ENCODE results near the gene SMKR1.

The SMKR1 gene

DNA sequence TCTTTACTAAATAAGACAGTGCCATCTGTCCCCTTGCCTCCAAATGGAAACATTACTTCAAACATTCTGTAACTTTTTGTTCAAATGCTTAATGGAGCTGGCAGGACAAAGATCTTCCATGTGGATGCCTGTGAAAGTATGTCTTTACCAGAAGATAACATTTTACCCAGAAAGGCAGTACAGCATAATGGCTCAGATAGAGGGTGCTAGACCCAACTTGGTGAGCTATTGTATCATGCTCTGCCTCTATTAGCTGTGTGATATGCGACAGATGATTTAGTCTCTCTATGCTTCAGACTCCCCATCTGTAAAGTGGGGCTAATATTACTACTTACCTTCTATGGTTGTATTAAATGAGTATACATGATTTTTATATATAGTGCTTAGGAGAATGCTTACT is 8.8 kb upstream of the SMKR1 start:
- Histone ChIP-seq H3K27me3 (ENCODE audit: control insufficient read depth, insufficient read depth, low read length) (no peaks in the 10 kb centered on the region), H3K4me3 (ENCODE audit: low read length) (no peak overlapping the region), H3K36me3 (ENCODE audit: control insufficient read depth, insufficient read depth, low read length) (no peaks in the 10 kb centered on the region), H3K9me3 (ENCODE audit: control insufficient read depth, low read length) (no peaks in the 10 kb centered on the region), H3K4me1 (ENCODE audit: control insufficient read depth, insufficient read depth, low read length) (no peaks in the 10 kb centered on the region), H3K9ac (ENCODE audit: low read length) (no peak overlapping the region)

GRCh38 chr7:129494041-129494440 is 8.3 kb upstream of the SMKR1 start:
- Histone ChIP-seq H3K36me3 (ENCODE audit: control insufficient read depth, insufficient read depth, low read length) (no peaks in the 10 kb centered on the region), H3K9me3 (ENCODE audit: control insufficient read depth, low read length) (no peaks in the 10 kb centered on the region), H3K4me1 (ENCODE audit: control insufficient read depth, insufficient read depth, low read length) (no peaks in the 10 kb centered on the region), H3K9ac (ENCODE audit: low read length) (no peak overlapping the region), H3K27me3 (ENCODE audit: control insufficient read depth, insufficient read depth, low read length) (no peaks in the 10 kb centered on the region), H3K4me3 (ENCODE audit: low read length) (no peak overlapping the region)

DNA sequence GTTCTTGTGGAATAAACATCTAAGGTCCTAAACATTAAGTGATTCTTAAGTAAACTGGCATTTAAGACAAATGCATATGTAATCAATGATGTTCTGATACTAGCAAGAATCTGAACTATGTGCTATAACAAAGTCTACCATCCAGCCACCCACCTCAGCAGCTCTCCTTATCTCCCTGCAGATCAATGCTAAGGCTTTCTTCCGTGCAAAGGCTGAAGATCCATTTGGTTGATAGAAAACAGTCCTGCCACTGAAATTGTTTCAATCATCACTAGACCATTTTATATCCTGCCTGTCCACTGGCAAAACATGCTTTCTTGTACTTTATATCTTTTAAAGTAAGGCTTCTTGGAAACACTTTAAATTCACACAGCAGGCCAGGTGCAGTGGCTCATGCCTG is 6.3 kb upstream of the SMKR1 start:
- H3K9ac ChIP-seq (ENCODE audit: low read length) = no peak overlapping the region
- no peaks in the 10 kb centered on the region for H3K36me3 ChIP-seq (ENCODE audit: control insufficient read depth, insufficient read depth, low read length)
- no peaks in the 10 kb centered on the region for H3K4me1 ChIP-seq (ENCODE audit: control insufficient read depth, insufficient read depth, low read length)
- H3K9me3 ChIP-seq (ENCODE audit: control insufficient read depth, low read length) = no peaks in the 10 kb centered on the region
- H3K4me3 ChIP-seq (ENCODE audit: low read length) = no peak overlapping the region
- no peaks in the 10 kb centered on the region for H3K27me3 ChIP-seq (ENCODE audit: control insufficient read depth, insufficient read depth, low read length)

DNA sequence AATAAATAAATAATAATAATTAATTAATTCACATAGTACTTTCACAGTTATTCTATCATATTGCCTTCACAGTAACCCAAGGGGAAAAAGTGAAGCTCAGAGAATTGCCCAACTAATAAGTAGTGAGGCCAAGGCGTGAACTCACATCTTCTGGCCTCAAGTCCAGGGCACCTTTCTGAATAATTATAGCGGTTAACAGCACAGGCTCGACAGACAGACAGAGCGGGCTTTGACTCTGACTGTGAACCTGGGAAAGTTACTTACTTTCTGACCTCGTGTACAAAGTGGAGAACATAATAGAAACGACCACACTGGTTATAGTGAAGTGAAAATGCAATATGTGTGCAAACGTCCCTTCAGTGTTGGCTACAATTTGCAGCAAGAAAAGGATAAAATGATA is 5.7 kb upstream of the SMKR1 start:
- Histone ChIP-seq H3K36me3 (ENCODE audit: control insufficient read depth, insufficient read depth, low read length) (no peaks in the 10 kb centered on the region), H3K9ac (ENCODE audit: low read length) (no peak overlapping the region), H3K4me3 (ENCODE audit: low read length) (no peak overlapping the region), H3K27me3 (ENCODE audit: control insufficient read depth, insufficient read depth, low read length) (no peaks in the 10 kb centered on the region), H3K9me3 (ENCODE audit: control insufficient read depth, low read length) (no peaks in the 10 kb centered on the region), H3K4me1 (ENCODE audit: control insufficient read depth, insufficient read depth, low read length) (peaks cover under 1% of the 10 kb centered on the region)

- H3K4me3 ChIP-seq (ENCODE audit: low read length) = no peak overlapping the region
- no peak overlapping the region for H3K9ac ChIP-seq (ENCODE audit: low read length)
- peaks cover 3% of the 10 kb centered on the region for H3K4me1 ChIP-seq (ENCODE audit: control insufficient read depth, insufficient read depth, low read length)
- no peaks in the 10 kb centered on the region for H3K36me3 ChIP-seq (ENCODE audit: control insufficient read depth, insufficient read depth, low read length)
- no peaks in the 10 kb centered on the region for H3K9me3 ChIP-seq (ENCODE audit: control insufficient read depth, low read length)
- no peaks in the 10 kb centered on the region for H3K27me3 ChIP-seq (ENCODE audit: control insufficient read depth, insufficient read depth, low read length)
These were observed 5.2 kb upstream of the SMKR1 start for GRCh38 chr7:129497156-129497555.

GRCh38 chr7:129498021-129498420 is 4.3 kb upstream of the SMKR1 start:
- Histone ChIP-seq H3K36me3 (ENCODE audit: control insufficient read depth, insufficient read depth, low read length) (no peaks in the 10 kb centered on the region), H3K9me3 (ENCODE audit: control insufficient read depth, low read length) (no peaks in the 10 kb centered on the region), H3K4me3 (ENCODE audit: low read length) (no peak overlapping the region), H3K27me3 (ENCODE audit: control insufficient read depth, insufficient read depth, low read length) (peaks cover 5% of the 10 kb centered on the region), H3K9ac (ENCODE audit: low read length) (no peak overlapping the region), H3K4me1 (ENCODE audit: control insufficient read depth, insufficient read depth, low read length) (peaks cover 8% of the 10 kb centered on the region)

GRCh38 chr7:129499999-129500398 is 2.3 kb upstream of the SMKR1 start:
- Histone ChIP-seq H3K9me3 (ENCODE audit: control insufficient read depth, low read length) (no peaks in the 10 kb centered on the region), H3K36me3 (ENCODE audit: control insufficient read depth, insufficient read depth, low read length) (no peaks in the 10 kb centered on the region), H3K4me3 (ENCODE audit: low read length) (no peak overlapping the region), H3K27me3 (ENCODE audit: control insufficient read depth, insufficient read depth, low read length) (peaks cover 8% of the 10 kb centered on the region), H3K4me1 (ENCODE audit: control insufficient read depth, insufficient read depth, low read length) (peaks cover 10% of the 10 kb centered on the region), H3K9ac (ENCODE audit: low read length) (no peak overlapping the region)

GRCh38 chr7:129502708-129503685 is 666 bp downstream of the SMKR1 start:
- H3K9me3 ChIP-seq (ENCODE audit: control insufficient read depth, low read length) = no peaks in the 10 kb centered on the region
- H3K36me3 ChIP-seq (ENCODE audit: control insufficient read depth, insufficient read depth, low read length) = no peaks in the 10 kb centered on the region
- H3K4me1 ChIP-seq (ENCODE audit: control insufficient read depth, insufficient read depth, low read length) = peaks cover 10% of the 10 kb centered on the region
- H3K27me3 ChIP-seq (ENCODE audit: control insufficient read depth, insufficient read depth, low read length) = peaks cover 8% of the 10 kb centered on the region
- peak overlapping the region; percentile 53 for H3K9ac ChIP-seq (ENCODE audit: low read length)
- H3K4me3 ChIP-seq (ENCODE audit: low read length) = peak overlapping the region; percentile 31

DNA sequence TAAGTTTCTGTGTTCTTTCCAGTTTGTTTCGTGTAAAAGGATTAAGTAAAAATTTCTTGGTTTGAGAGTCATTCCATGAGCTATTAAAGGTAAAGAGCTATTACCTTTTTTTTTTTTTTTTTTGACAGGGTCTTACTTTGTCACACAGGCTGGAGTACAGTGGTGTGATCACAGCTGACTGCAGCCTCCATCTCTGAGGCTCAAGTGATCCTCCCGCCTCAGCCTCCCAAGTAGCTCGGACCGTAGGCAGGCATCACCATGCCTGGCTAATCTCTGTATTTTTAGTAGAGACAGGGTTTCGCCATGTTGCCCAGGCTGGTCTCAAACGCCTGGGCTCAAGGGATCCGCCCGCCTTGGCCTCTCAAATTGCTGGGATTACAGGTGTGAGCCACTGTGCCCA is 1.4 kb downstream of the SMKR1 start:
- Histone ChIP-seq H3K36me3 (ENCODE audit: control insufficient read depth, insufficient read depth, low read length) (no peaks in the 10 kb centered on the region), H3K4me1 (ENCODE audit: control insufficient read depth, insufficient read depth, low read length) (peaks cover 10% of the 10 kb centered on the region), H3K27me3 (ENCODE audit: control insufficient read depth, insufficient read depth, low read length) (peaks cover 8% of the 10 kb centered on the region), H3K9ac (ENCODE audit: low read length) (no peak overlapping the region), H3K4me3 (ENCODE audit: low read length) (no peak overlapping the region), H3K9me3 (ENCODE audit: control insufficient read depth, low read length) (no peaks in the 10 kb centered on the region)

GRCh38 chr7:129512192-129512591 is 9.9 kb downstream of the SMKR1 start:
- Histone ChIP-seq H3K4me3 (ENCODE audit: low read length) (no peak overlapping the region), H3K9me3 (ENCODE audit: control insufficient read depth, low read length) (no peaks in the 10 kb centered on the region), H3K27me3 (ENCODE audit: control insufficient read depth, insufficient read depth, low read length) (no peaks in the 10 kb centered on the region), H3K4me1 (ENCODE audit: control insufficient read depth, insufficient read depth, low read length) (no peaks in the 10 kb centered on the region), H3K36me3 (ENCODE audit: control insufficient read depth, insufficient read depth, low read length) (no peaks in the 10 kb centered on the region), H3K9ac (ENCODE audit: low read length) (no peak overlapping the region)

- H3K27me3 ChIP-seq (ENCODE audit: control insufficient read depth, insufficient read depth, low read length) = no peaks in the 10 kb centered on the region
- no peaks in the 10 kb centered on the region for H3K36me3 ChIP-seq (ENCODE audit: control insufficient read depth, insufficient read depth, low read length)
- H3K4me3 ChIP-seq (ENCODE audit: low read length) = no peak overlapping the region
- H3K9me3 ChIP-seq (ENCODE audit: control insufficient read depth, low read length) = no peaks in the 10 kb centered on the region
- H3K4me1 ChIP-seq (ENCODE audit: control insufficient read depth, insufficient read depth, low read length) = no peaks in the 10 kb centered on the region
- H3K9ac ChIP-seq (ENCODE audit: low read length) = no peak overlapping the region
These were observed 11.2 kb downstream of the SMKR1 start for GRCh38 chr7:129513546-129513945.

- H3K36me3 ChIP-seq (ENCODE audit: control insufficient read depth, insufficient read depth, low read length) = no peaks in the 10 kb centered on the region
These were observed 12.4 kb downstream of the SMKR1 start for GRCh38 chr7:129514683-129515082.

More at GRCh38 chr7:129514683-129515082, 12.4 kb downstream of the SMKR1 start:
- Histone ChIP-seq H3K9me3 (ENCODE audit: control insufficient read depth, low read length) (no peaks in the 10 kb centered on the region), H3K27me3 (ENCODE audit: control insufficient read depth, insufficient read depth, low read length) (no peaks in the 10 kb centered on the region), H3K4me1 (ENCODE audit: control insufficient read depth, insufficient read depth, low read length) (no peaks in the 10 kb centered on the region), H3K9ac (ENCODE audit: low read length) (no peak overlapping the region), H3K4me3 (ENCODE audit: low read length) (no peak overlapping the region)

Data from mucosa of stomach (tissue), 1 donor.